ENCODE results near the gene PTGDS. TPM values are rescaled to one million over a fixed set of nuclear protein-coding genes. Genes with fewer than 3 reads are reported as not detected.

PTGDS gene
- total RNA-seq, 1 donor from 2014 or later: not detected

- Mint-ChIP-seq H3K27me3 (ENCODE audit: low read depth) (no peaks in the 10 kb centered on the region), H3K4me1 (ENCODE audit: low read depth) (no peaks in the 10 kb centered on the region), H3K36me3 (ENCODE audit: low read depth) (no peaks in the 10 kb centered on the region), H3K4me3 (ENCODE audit: low read depth) (no peak overlapping the region), H3K27ac (no peak overlapping the region), H3K9me3 (peaks cover 9% of the 10 kb centered on the region)
- intact Hi-C loops (cut with micrococcal nuclease): loop anchor here (10.0 kb wide), 1 partner anchor 77 kb away; the partner anchor contains the start of gene FUT7
- no peak for DNase-seq (ENCODE audit: low spot score)
These were observed 19.8 kb upstream of the PTGDS start for GRCh38 chr9:136957461-136957860.

GRCh38 chr9:136957901-136958300 lies 19.4 kb upstream of the PTGDS start:
- no peak overlapping the region for H3K27ac Mint-ChIP-seq
- peaks cover 9% of the 10 kb centered on the region for H3K9me3 Mint-ChIP-seq
- intact Hi-C loops (cut with micrococcal nuclease): loop anchor here (10.0 kb wide), 1 partner anchor 77 kb away; the partner anchor contains the start of gene FUT7
- no peaks in the 10 kb centered on the region for H3K4me1 Mint-ChIP-seq (ENCODE audit: low read depth)
- H3K36me3 Mint-ChIP-seq (ENCODE audit: low read depth): no peaks in the 10 kb centered on the region
- no peaks in the 10 kb centered on the region for H3K27me3 Mint-ChIP-seq (ENCODE audit: low read depth)
- no peak for DNase-seq (ENCODE audit: low spot score)
- H3K4me3 Mint-ChIP-seq (ENCODE audit: low read depth): no peak overlapping the region

GRCh38 chr9:136958473-136958872 lies 18.8 kb upstream of the PTGDS start:
- no peaks in the 10 kb centered on the region for H3K4me1 Mint-ChIP-seq (ENCODE audit: low read depth)
- no peak overlapping the region for H3K27ac Mint-ChIP-seq
- intact Hi-C loops (cut with micrococcal nuclease): loop anchor here (10.0 kb wide), 1 partner anchor 76 kb away; the partner anchor contains the start of gene FUT7

GRCh38 chr9:136958898-136959850 lies 18.1 kb upstream of the PTGDS start:
- Mint-ChIP-seq H3K27ac (no peak overlapping the region), H3K9me3 (peaks cover 9% of the 10 kb centered on the region), H3K36me3 (ENCODE audit: low read depth) (no peaks in the 10 kb centered on the region), H3K27me3 (ENCODE audit: low read depth) (no peaks in the 10 kb centered on the region), H3K4me1 (ENCODE audit: low read depth) (no peaks in the 10 kb centered on the region), H3K4me3 (ENCODE audit: low read depth) (no peak overlapping the region)
- intact Hi-C loops (cut with micrococcal nuclease): loop anchor here (10.0 kb wide), 1 partner anchor 76 kb away; the partner anchor contains the start of gene FUT7
- DNase-seq (ENCODE audit: low spot score): no peak

More at GRCh38 chr9:136958473-136958872, 18.8 kb upstream of the PTGDS start:
- no peaks in the 10 kb centered on the region for H3K27me3 Mint-ChIP-seq (ENCODE audit: low read depth)
- no peak for DNase-seq (ENCODE audit: low spot score)
- H3K9me3 Mint-ChIP-seq: peaks cover 9% of the 10 kb centered on the region
- no peaks in the 10 kb centered on the region for H3K36me3 Mint-ChIP-seq (ENCODE audit: low read depth)
- H3K4me3 Mint-ChIP-seq (ENCODE audit: low read depth): no peak overlapping the region

GRCh38 chr9:136960212-136960937 lies 16.9 kb upstream of the PTGDS start:
- H3K9me3 Mint-ChIP-seq: peaks cover 9% of the 10 kb centered on the region
- no peak overlapping the region for H3K27ac Mint-ChIP-seq
- peaks cover 4% of the 10 kb centered on the region for H3K4me1 Mint-ChIP-seq (ENCODE audit: low read depth)
- no peaks in the 10 kb centered on the region for H3K27me3 Mint-ChIP-seq (ENCODE audit: low read depth)
- intact Hi-C loops (cut with micrococcal nuclease): no loop called here
- no peaks in the 10 kb centered on the region for H3K36me3 Mint-ChIP-seq (ENCODE audit: low read depth)
- no peak overlapping the region for H3K4me3 Mint-ChIP-seq (ENCODE audit: low read depth)
- DNase-seq (ENCODE audit: low spot score): no peak

- peaks cover 7% of the 10 kb centered on the region for H3K4me1 Mint-ChIP-seq (ENCODE audit: low read depth)
- peaks cover 2% of the 10 kb centered on the region for H3K27me3 Mint-ChIP-seq (ENCODE audit: low read depth)
- peaks cover 9% of the 10 kb centered on the region for H3K9me3 Mint-ChIP-seq
- no peak overlapping the region for H3K27ac Mint-ChIP-seq
- DNase-seq (ENCODE audit: low spot score): no peak
- intact Hi-C loops (cut with micrococcal nuclease): no loop called here
- H3K36me3 Mint-ChIP-seq (ENCODE audit: low read depth): no peaks in the 10 kb centered on the region
- no peak overlapping the region for H3K4me3 Mint-ChIP-seq (ENCODE audit: low read depth)
These were observed 16.4 kb upstream of the PTGDS start for GRCh38 chr9:136960938-136961275.

GRCh38 chr9:136961279-136962065 lies 15.8 kb upstream of the PTGDS start:
- no peak overlapping the region for H3K27ac Mint-ChIP-seq
- peaks cover 2% of the 10 kb centered on the region for H3K27me3 Mint-ChIP-seq (ENCODE audit: low read depth)
- no peak overlapping the region for H3K4me3 Mint-ChIP-seq (ENCODE audit: low read depth)
- intact Hi-C loops (cut with micrococcal nuclease): no loop called here
- peaks cover 5% of the 10 kb centered on the region for H3K9me3 Mint-ChIP-seq
- no peaks in the 10 kb centered on the region for H3K36me3 Mint-ChIP-seq (ENCODE audit: low read depth)
- no peak for DNase-seq (ENCODE audit: low spot score)
- peaks cover 10% of the 10 kb centered on the region for H3K4me1 Mint-ChIP-seq (ENCODE audit: low read depth)

GRCh38 chr9:136962163-136962562 lies 15.1 kb upstream of the PTGDS start:
- Mint-ChIP-seq H3K4me3 (ENCODE audit: low read depth) (no peak overlapping the region), H3K4me1 (ENCODE audit: low read depth) (peaks cover 10% of the 10 kb centered on the region), H3K27me3 (ENCODE audit: low read depth) (peaks cover 2% of the 10 kb centered on the region), H3K27ac (no peak overlapping the region), H3K36me3 (ENCODE audit: low read depth) (no peaks in the 10 kb centered on the region), H3K9me3 (no peaks in the 10 kb centered on the region)
- intact Hi-C loops (cut with micrococcal nuclease): no loop called here
- DNase-seq (ENCODE audit: low spot score): no peak

GRCh38 chr9:136962701-136963248 lies 14.5 kb upstream of the PTGDS start:
- H3K27me3 Mint-ChIP-seq (ENCODE audit: low read depth): peaks cover 2% of the 10 kb centered on the region
- intact Hi-C loops (cut with micrococcal nuclease): no loop called here
- DNase-seq (ENCODE audit: low spot score): no peak
- H3K36me3 Mint-ChIP-seq (ENCODE audit: low read depth): no peaks in the 10 kb centered on the region
- H3K9me3 Mint-ChIP-seq: no peaks in the 10 kb centered on the region
- peaks cover 10% of the 10 kb centered on the region for H3K4me1 Mint-ChIP-seq (ENCODE audit: low read depth)
- no peak overlapping the region for H3K4me3 Mint-ChIP-seq (ENCODE audit: low read depth)
- no peak overlapping the region for H3K27ac Mint-ChIP-seq

GRCh38 chr9:136963341-136963740 lies 14.0 kb upstream of the PTGDS start:
- no peak overlapping the region for H3K27ac Mint-ChIP-seq
- H3K9me3 Mint-ChIP-seq: no peaks in the 10 kb centered on the region
- peaks cover 2% of the 10 kb centered on the region for H3K27me3 Mint-ChIP-seq (ENCODE audit: low read depth)
- H3K4me3 Mint-ChIP-seq (ENCODE audit: low read depth): no peak overlapping the region
- intact Hi-C loops (cut with micrococcal nuclease): no loop called here
- H3K4me1 Mint-ChIP-seq (ENCODE audit: low read depth): peaks cover 10% of the 10 kb centered on the region
- H3K36me3 Mint-ChIP-seq (ENCODE audit: low read depth): no peaks in the 10 kb centered on the region
- no peak for DNase-seq (ENCODE audit: low spot score)

- DNase-seq (ENCODE audit: low spot score): no peak
- peaks cover 10% of the 10 kb centered on the region for H3K4me1 Mint-ChIP-seq (ENCODE audit: low read depth)
- H3K27me3 Mint-ChIP-seq (ENCODE audit: low read depth): peaks cover 2% of the 10 kb centered on the region
- H3K4me3 Mint-ChIP-seq (ENCODE audit: low read depth): no peak overlapping the region
- intact Hi-C loops (cut with micrococcal nuclease): no loop called here
- no peaks in the 10 kb centered on the region for H3K9me3 Mint-ChIP-seq
- H3K36me3 Mint-ChIP-seq (ENCODE audit: low read depth): no peaks in the 10 kb centered on the region
- H3K27ac Mint-ChIP-seq: no peak overlapping the region
These were observed 13.6 kb upstream of the PTGDS start for GRCh38 chr9:136963751-136964150.

- no peak overlapping the region for H3K4me3 Mint-ChIP-seq (ENCODE audit: low read depth)
- intact Hi-C loops (cut with micrococcal nuclease): no loop called here
- peaks cover 2% of the 10 kb centered on the region for H3K27me3 Mint-ChIP-seq (ENCODE audit: low read depth)
- no peak overlapping the region for H3K27ac Mint-ChIP-seq
- H3K4me1 Mint-ChIP-seq (ENCODE audit: low read depth): peaks cover 10% of the 10 kb centered on the region
- no peak for DNase-seq (ENCODE audit: low spot score)
- H3K9me3 Mint-ChIP-seq: no peaks in the 10 kb centered on the region
- no peaks in the 10 kb centered on the region for H3K36me3 Mint-ChIP-seq (ENCODE audit: low read depth)
These were observed 13.1 kb upstream of the PTGDS start for GRCh38 chr9:136964171-136964689.

All from activated T-helper 2 cell treated with anti-CD3 and anti-CD28 coated beads, Interferon-gamma antibody, Interleukin-2, Interleukin-4, amounts not matched to agents 10 μg/mL and 5 μg/mL and 100 μg/mL, durations not matched to agents 14 hours and 24 hours and 36 hours (primary cell).